Activated naive CD8-positive, alpha-beta T cell treated with anti-CD3 and anti-CD28 coated beads for 36 hours (primary cell): ENCODE data around the gene LRRC32. TPM values are rescaled to one million over a fixed set of nuclear protein-coding genes. Genes with fewer than 3 reads are reported as not detected.

ENCODE experiments used
- DNase-seq: peaks from one replicate; pipeline ENCODE4 v3.0.0; 2021
- H3K27ac Mint-ChIP-seq: one replicate; pipeline ENCODE4 v1.8.0; 2022; ENCODE audit warnings: mild to moderate bottlenecking, moderate library complexity, mixed read lengths
- H3K27me3 Mint-ChIP-seq: one replicate; pipeline ENCODE4 v1.8.0; 2022; ENCODE audit warnings: mild to moderate bottlenecking, mixed read lengths
- H3K36me3 Mint-ChIP-seq: one replicate; pipeline ENCODE4 v1.8.0; 2021; ENCODE audit warnings: mild to moderate bottlenecking, mixed read lengths
- H3K4me1 Mint-ChIP-seq: one replicate; pipeline ENCODE4 v1.8.0; 2021; ENCODE audit warnings: mixed read lengths
- H3K4me3 Mint-ChIP-seq: one replicate; pipeline ENCODE4 v1.8.0; 2022; ENCODE audit warnings: mild to moderate bottlenecking, moderate library complexity, mixed read lengths
- H3K9me3 Mint-ChIP-seq: one replicate; pipeline ENCODE4 v1.8.0; 2022; ENCODE audit warnings: mixed read lengths
- total RNA-seq, 2 experiments: library from RNA; stranded (reverse); gene quantifications; one replicate each; pipeline ENCODE4 v1.2.3, GENCODE V29; 2021

LRRC32 gene
- total RNA-seq, 2 experiments from 2014 or later: 11.5 to 12.1 TPM

DNA sequence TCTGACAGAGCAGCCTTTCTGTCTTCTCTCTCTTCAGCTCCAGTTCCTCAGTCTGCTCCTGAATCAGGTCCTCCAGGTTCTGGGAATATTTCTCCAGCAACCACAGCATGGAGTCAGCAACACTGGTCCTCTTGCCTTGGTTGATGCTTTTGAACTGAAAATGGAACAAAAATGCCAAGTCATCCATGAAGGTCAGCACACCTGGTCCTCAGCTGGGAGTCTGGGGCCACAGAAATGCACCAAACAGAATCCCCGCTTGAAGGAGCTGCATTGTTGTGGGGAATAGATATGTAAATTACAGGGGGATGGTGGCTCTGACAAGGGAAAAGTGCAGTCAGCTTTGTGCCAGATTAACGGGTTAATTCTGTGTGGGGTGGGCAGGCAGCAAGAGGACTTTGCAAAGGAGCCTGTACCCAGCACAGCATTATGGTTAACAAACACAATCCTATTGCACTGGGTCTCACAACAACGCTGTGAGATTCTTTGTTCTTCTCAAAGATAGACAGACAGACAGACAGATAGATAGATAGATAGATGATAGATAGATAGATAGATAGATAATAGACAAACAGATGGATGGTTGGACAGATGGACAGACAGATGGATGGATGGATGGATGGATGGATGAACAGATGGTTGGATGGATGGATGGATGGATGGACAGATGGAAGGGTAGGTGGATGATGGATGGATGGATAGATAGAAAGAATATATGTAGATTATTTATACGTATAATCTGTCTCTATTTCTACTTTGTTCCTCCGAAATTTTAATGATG lies 33.8 kb upstream of the LRRC32 start:
- Mint-ChIP-seq H3K27me3 (peaks cover 6% of the 10 kb centered on the region), H3K27ac (no peak overlapping the region), H3K9me3 (peaks cover 2% of the 10 kb centered on the region), H3K4me1 (peaks cover 9% of the 10 kb centered on the region), H3K4me3 (no peak overlapping the region), H3K36me3 (no peaks in the 10 kb centered on the region)
- DNase-seq: no peak

DNA sequence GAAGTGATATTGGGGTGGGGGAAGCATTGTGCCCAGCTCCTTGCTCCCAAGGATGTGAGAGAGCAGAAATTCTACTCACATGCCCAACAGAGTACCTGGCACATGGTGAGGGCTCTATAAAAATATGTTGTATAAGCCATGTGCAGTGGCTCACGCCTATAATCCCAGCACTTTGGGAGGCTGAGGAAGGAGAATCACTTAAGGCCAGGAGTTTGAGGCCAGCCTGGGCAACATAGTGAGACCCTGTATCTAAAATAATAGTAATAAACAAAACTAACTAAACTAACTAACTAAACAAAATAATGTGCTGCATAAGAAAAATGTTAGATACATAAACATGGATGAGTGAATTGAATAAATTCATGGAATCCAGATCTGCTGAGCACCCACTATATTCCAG lies 33.2 kb upstream of the LRRC32 start:
- peaks cover 9% of the 10 kb centered on the region for H3K4me1 Mint-ChIP-seq
- H3K36me3 Mint-ChIP-seq: no peaks in the 10 kb centered on the region
- H3K4me3 Mint-ChIP-seq: no peak overlapping the region
- H3K9me3 Mint-ChIP-seq: peaks cover 2% of the 10 kb centered on the region
- no peak overlapping the region for H3K27ac Mint-ChIP-seq
- no peak for DNase-seq
- peaks cover 6% of the 10 kb centered on the region for H3K27me3 Mint-ChIP-seq

DNA sequence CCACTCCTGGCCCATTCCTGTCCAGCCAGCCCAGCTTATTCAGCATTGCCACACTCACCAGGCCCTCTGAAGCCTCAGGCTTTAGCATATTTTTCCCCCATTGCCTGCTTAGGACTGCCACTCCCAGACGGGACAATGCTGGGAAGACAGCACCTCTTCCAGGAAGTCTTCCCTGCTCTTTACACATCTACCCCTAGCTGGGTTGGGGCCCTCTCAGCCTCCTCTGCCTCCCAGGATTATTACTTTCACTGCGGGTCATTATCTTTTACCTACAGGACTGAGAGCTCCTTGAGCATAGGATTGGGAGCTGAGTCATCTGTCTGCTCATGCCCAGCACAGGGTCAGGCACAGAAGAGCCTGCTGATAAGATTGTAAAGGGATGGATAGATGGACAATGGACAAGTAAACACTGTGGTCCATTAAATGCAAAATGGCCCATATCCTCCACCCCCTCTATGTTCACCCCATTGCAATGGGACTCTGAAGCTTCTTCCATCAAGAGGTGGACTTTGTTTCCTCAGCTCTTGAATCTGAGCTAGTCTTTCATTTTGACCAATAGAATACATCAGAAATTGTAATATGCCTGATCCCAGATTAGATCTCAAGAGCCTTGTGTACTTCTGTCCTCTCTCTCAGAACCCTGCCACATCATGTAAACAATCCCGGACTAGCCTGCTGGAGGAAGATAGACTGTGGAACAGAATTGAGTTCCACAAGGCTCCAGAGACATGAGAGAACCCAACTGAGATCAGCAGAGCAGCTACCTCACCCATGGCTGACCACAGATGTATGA lies 32.0 kb upstream of the LRRC32 start:
- H3K4me1 Mint-ChIP-seq: peaks cover 9% of the 10 kb centered on the region
- no peak overlapping the region for H3K4me3 Mint-ChIP-seq
- H3K27ac Mint-ChIP-seq: no peak overlapping the region
- no peaks in the 10 kb centered on the region for H3K36me3 Mint-ChIP-seq
- H3K9me3 Mint-ChIP-seq: peaks cover 2% of the 10 kb centered on the region
- no peak for DNase-seq
- H3K27me3 Mint-ChIP-seq: peaks cover 6% of the 10 kb centered on the region

DNA sequence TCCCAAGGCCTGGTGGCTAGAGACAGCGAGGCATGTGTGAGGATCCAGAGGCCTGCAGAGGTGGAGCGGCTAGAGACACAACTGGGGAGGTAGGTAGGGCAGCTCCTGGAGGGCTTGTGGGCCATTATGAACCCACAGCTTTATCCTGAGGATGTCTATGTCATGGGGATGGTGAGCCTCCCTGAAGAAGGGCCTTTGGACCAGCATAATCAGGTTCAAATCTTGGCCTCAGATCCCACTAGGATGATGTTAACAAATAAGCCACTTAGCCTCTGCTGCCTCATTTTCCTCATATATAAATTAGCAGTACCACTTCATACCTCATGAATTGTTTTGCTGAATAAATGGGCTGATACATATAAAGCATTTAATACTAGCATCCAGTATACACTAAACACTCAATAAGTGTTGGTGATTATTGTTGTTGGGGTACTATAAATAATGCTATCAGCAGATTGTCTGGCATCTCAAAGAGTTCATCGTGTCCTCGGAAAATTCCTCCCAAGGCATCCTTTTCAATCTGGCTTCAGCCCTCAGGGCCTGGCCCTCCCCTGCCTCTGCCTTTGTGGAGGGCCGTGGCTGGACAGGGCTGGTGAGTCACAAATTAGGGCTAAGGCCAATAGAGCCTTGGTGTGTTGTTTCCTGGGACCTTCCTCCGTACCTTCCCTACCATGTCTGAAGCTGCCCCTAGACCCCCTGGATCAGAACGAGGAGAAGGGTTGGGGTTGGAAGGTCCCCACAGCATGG lies 30.9 kb upstream of the LRRC32 start:
- peaks cover 9% of the 10 kb centered on the region for H3K4me1 Mint-ChIP-seq
- peaks cover 6% of the 10 kb centered on the region for H3K27me3 Mint-ChIP-seq
- H3K27ac Mint-ChIP-seq: no peak overlapping the region
- no peaks in the 10 kb centered on the region for H3K36me3 Mint-ChIP-seq
- no peak overlapping the region for H3K4me3 Mint-ChIP-seq
- peaks cover 2% of the 10 kb centered on the region for H3K9me3 Mint-ChIP-seq
- no peak for DNase-seq

DNA sequence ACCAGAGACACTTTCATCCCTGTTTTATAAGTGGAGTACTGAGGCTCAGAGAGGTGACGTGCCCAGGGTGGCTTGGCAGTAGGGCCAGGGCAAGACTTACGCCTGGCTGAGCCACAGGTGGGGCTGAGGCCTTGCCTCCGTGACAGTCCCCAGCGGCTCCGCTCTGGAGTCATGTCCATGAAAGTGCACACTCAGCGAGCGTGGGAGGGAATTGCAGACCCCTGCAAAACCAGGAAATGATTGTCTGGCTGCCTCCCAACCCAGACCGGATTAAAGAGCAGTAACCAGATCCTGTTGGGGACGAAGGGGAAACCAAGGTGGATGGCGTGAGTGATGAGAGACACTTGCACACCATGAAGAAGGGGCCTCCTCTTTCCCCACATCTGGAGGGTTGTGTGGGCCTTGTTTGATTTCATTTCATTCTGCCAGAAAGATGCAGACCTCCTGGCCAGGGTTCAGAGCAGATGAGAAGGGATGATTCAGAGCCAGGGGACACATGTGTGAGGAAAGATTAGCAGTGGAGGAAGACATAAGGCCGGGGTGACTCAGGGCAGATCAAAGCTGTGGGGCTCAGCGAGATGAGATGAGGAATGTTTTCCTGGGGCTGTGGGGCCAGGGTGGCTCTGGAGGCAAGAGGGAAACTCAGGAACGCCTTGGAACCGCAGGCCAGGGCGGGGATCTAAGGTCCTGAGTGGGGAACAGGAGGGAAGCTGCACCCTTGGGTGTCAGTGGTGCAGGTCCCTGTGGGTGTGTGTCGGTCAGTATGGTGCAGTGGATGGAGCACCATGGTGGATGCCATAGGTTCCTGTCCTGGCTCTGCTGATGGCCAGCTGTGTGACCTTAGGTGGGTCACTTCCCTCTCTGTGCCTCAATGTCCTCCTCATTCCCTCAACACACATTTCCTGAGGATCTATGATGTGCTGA lies 29.9 kb upstream of the LRRC32 start:
- Mint-ChIP-seq H3K4me1 (peaks cover 9% of the 10 kb centered on the region), H3K27ac (peak overlapping the region; percentile 18), H3K27me3 (peaks cover 6% of the 10 kb centered on the region), H3K36me3 (no peaks in the 10 kb centered on the region), H3K4me3 (no peak overlapping the region), H3K9me3 (no peaks in the 10 kb centered on the region)
- DNase-seq: no peak

DNA sequence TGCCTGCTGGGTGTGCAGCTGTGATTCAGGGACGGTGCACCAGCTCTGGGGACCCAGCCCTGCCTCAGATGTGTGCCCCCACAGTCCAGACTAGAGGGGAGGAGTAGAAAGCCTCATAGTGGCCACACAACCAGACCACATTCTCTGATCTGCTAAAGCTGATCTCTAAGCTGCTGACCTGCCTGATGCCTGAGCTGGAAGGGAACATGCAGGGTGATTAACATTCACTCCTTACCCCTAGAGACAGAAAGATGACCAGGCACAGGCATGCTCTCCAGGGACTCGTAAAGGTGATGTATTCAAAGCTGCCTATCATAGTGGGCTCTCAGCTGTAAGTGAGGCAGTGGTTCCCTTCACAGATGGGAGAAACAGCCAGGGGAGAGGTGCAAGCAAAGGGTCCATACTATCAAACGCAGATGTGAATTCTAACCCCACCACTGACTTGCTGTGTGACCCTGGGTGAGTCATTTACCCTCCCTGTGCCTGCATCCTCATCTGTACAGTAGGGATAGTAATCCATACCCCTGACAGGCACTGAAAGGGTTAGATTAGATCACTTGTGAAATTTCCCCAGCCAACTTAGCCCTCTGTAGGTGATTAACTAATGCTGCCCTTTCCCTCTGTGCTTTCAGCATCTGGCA lies 29.0 kb upstream of the LRRC32 start:
- H3K27ac Mint-ChIP-seq: no peak overlapping the region

DNA sequence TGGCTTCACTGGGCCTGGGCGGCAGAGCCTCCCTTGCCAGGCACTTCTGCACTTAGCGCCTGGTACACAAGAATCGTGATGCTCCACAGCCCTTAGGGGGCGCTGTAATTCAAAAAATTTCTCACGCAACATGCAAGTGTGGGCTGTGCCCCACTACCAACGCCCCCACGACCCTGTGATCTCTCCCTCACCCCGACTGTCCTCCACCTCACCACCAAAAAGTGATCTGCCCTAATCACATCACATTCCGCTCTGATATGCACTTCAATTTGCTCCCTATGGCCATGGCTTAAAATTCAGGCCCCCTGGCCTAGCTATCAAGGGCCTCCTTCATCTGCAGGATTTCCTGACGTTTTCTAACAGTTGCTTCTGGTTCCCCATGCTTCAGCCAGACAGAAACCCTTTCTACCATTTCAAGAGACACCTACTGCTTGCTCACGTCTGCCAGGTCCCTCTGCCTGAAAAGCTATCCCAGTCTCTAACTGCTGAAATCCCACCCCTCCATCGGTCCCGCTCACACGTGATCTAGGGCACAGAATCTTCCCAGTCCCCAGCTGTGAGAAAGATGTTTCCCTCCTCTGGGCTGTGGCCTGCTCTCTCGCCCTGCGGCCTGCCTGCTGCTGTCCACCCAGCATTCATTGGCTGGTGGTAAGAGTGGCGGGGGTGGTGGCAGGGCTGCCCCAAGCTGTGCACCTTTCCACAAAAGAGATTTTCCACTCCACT lies 27.9 kb upstream of the LRRC32 start:
- Mint-ChIP-seq H3K9me3 (no peaks in the 10 kb centered on the region), H3K36me3 (no peaks in the 10 kb centered on the region), H3K4me3 (no peak overlapping the region), H3K27ac (no peak overlapping the region), H3K4me1 (peaks cover 9% of the 10 kb centered on the region), H3K27me3 (peaks cover 6% of the 10 kb centered on the region)
- no peak for DNase-seq

More for the DNA sequence above, 29.0 kb upstream of the LRRC32 start:
- Mint-ChIP-seq H3K4me3 (no peak overlapping the region), H3K27me3 (peaks cover 6% of the 10 kb centered on the region), H3K9me3 (no peaks in the 10 kb centered on the region), H3K4me1 (peaks cover 9% of the 10 kb centered on the region), H3K36me3 (no peaks in the 10 kb centered on the region)
- no peak for DNase-seq

DNA sequence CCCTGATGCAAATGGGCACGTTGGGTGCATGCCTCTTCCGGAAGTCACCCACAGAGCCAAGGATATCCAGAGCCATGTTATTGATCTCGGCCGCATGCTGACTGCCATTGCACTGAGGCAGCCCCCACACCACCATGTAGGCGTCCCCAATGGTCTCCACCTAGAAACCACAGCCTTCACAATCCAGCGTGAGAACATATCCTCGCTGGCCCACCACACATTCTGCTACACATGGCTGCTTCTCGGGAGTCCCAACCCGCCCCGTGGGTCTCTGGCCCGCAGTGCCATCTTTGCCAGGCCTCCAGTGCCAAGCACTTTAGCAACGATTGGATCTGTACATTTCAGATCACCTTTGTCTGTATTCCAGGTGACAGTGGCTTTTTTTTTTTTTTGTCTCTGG lies 26.2 kb upstream of the LRRC32 start:
- Mint-ChIP-seq H3K36me3 (no peaks in the 10 kb centered on the region), H3K9me3 (no peaks in the 10 kb centered on the region), H3K4me1 (peaks cover 9% of the 10 kb centered on the region), H3K27me3 (no peaks in the 10 kb centered on the region), H3K27ac (no peak overlapping the region), H3K4me3 (no peak overlapping the region)
- no peak for DNase-seq

DNA sequence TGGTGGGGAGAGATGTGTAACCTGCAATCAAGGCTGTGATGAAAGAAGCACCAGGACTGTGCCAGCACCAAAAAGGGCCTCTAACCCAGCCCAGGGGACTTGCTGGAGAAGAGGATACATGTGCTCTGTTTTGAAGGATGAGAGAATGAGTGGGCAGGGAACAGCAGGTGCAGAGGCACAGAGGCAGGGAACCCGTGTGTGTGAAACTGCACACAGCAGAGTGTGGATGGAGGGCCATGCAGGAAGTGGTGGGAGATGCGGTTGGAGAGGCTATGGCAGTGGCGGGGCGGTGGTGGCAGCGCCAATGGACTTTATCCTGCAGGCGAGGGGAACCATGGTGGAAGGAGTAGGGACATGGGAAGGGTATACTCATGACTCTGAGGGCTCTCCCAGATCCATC lies 25.2 kb upstream of the LRRC32 start:
- no peaks in the 10 kb centered on the region for H3K36me3 Mint-ChIP-seq
- no peaks in the 10 kb centered on the region for H3K27me3 Mint-ChIP-seq
- H3K27ac Mint-ChIP-seq: no peak overlapping the region
- H3K4me1 Mint-ChIP-seq: peaks cover 9% of the 10 kb centered on the region
- H3K4me3 Mint-ChIP-seq: no peak overlapping the region
- no peaks in the 10 kb centered on the region for H3K9me3 Mint-ChIP-seq
- no peak for DNase-seq

DNA sequence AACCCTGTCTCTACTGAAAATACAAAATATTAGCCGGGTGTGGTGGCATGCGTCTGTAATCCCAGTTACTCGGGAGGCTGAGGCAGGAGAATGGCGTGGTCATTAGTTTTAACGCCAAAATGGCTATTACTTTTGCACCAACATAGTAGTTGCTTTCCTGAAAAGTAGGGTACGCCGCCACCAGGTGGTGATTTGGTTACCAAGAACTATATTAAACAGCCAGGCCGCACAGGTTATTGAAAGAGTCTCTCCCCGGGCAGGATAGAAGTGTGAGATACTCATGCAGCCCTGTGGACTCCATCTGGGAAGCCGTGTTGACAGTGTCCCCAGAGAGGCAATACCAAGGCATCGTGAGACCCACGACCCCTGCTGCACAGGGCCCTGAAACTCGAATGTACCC lies 24.6 kb upstream of the LRRC32 start:
- Mint-ChIP-seq H3K27ac (no peak overlapping the region), H3K9me3 (no peaks in the 10 kb centered on the region), H3K4me1 (peaks cover 4% of the 10 kb centered on the region), H3K36me3 (no peaks in the 10 kb centered on the region), H3K27me3 (no peaks in the 10 kb centered on the region), H3K4me3 (no peak overlapping the region)
- DNase-seq: no peak

DNA sequence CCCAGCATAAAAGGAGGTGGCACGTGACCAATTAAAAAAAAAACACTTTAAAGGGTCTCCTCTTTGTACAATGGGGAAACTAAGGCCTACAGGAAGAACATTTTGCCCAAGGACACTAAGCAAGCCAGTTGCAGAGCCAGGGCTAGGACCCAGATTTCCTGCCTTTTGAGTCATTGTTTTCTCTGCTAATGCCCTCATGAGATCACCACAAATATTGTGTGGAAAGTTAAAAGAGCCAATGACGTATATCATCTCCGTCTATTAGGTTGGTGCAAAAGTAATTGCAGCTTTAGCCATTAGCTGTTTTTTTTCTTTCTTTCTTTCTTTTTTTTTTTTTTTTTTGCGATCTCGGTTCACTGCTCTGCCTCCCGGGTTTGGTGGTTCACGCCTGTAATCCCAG lies 24.1 kb upstream of the LRRC32 start:
- no peak overlapping the region for H3K4me3 Mint-ChIP-seq
- DNase-seq: no peak
- H3K27me3 Mint-ChIP-seq: no peaks in the 10 kb centered on the region

DNA sequence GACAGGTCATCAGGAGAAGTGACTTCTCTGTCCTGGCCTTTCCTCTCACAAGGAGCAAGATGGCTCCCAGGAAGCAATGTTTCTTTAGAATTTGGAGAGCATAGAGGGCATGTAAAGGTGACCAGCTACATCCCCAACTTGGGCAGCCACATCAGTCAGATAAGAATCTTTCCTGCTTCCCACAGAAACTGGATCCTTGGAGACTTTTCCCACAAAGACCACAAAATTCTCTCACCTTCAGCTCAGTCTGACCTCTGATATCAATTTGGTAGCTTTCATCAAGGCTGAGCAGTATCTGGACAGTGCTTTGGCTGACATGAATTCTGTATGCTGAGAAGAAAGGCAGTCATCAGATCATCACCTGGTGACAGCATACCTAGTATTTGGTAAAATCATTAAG lies 23.3 kb upstream of the LRRC32 start:
- no peak overlapping the region for H3K4me3 Mint-ChIP-seq
- H3K9me3 Mint-ChIP-seq: no peaks in the 10 kb centered on the region
- no peak for DNase-seq
- no peaks in the 10 kb centered on the region for H3K4me1 Mint-ChIP-seq
- H3K27me3 Mint-ChIP-seq: no peaks in the 10 kb centered on the region
- no peaks in the 10 kb centered on the region for H3K36me3 Mint-ChIP-seq
- H3K27ac Mint-ChIP-seq: no peak overlapping the region

More for the DNA sequence above, 24.1 kb upstream of the LRRC32 start:
- H3K4me1 Mint-ChIP-seq: no peaks in the 10 kb centered on the region
- no peak overlapping the region for H3K27ac Mint-ChIP-seq
- H3K36me3 Mint-ChIP-seq: no peaks in the 10 kb centered on the region
- no peaks in the 10 kb centered on the region for H3K9me3 Mint-ChIP-seq

DNA sequence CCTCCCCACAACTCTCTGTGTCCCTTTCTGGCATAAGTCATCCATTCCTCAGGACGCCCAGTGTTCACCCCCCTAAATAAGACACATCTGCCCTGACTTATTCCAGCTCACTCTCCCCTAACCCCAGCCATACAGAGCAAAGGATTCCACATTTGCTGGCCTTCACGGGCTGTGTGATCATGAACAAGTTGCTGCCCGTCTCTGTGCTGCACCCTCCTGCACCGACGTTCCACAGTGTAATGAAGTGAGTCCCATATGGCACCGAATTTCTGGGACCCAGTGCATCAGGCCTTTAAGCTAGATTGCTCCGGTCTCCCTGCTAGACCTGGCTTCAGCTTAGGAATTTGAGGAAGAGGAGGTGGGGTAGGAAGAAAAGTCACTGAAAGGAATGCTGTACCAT lies 22.4 kb upstream of the LRRC32 start:
- H3K27me3 Mint-ChIP-seq: no peaks in the 10 kb centered on the region

More for the DNA sequence above, 22.4 kb upstream of the LRRC32 start:
- H3K36me3 Mint-ChIP-seq: no peaks in the 10 kb centered on the region
- no peaks in the 10 kb centered on the region for H3K4me1 Mint-ChIP-seq
- H3K9me3 Mint-ChIP-seq: no peaks in the 10 kb centered on the region
- DNase-seq: no peak
- H3K4me3 Mint-ChIP-seq: no peak overlapping the region
- H3K27ac Mint-ChIP-seq: no peak overlapping the region
